ENCODE measurements around the gene PIGT. TPM values are rescaled to one million over a fixed set of nuclear protein-coding genes. Genes with fewer than 3 reads are reported as not detected.
A peak's percentile ranks its signal among the peaks of the same experiment; 100 is the strongest.

PIGT gene
- total and polyA plus RNA-seq, 2 of the 4 experiments (the other 2 are of a cell fraction): 31.2 to 145 TPM

- Histone ChIP-seq H3K56ac (ENCODE audit: extremely low read depth, insufficient read depth, low read length) (no peak overlapping the region), H4K20me1 (ENCODE audit: insufficient read depth, low read length) (no peaks in the 10 kb centered on the region), H4K5ac (ENCODE audit: low read depth, low read length) (no peak overlapping the region), H3K4me3 (ENCODE audit: insufficient read depth, low read depth, low read length) (no peak overlapping the region), H3K9ac (ENCODE audit: low read depth, low read length) (no peak overlapping the region), H2BK5ac (ENCODE audit: low read depth, low read length, poor library complexity, severe bottlenecking) (no peak overlapping the region), H3K27ac (ENCODE audit: insufficient read depth, low read length) (no peak overlapping the region), H3K9me3 (ENCODE audit: control insufficient read depth, insufficient read depth, low read length) (no peaks in the 10 kb centered on the region), H3K14ac (replicated peaks; ENCODE audit: low read depth, low read length) (no peak overlapping the region), H4K8ac (ENCODE audit: low read depth in 2 of 2, low read length in 2 of 2) (no peak overlapping the region), H2AK5ac (ENCODE audit: low read depth, low read length) (no peak overlapping the region), H2BK120ac (ENCODE audit: low read depth, low read length) (no peak overlapping the region), H3K4ac (ENCODE audit: low read depth, low read length) (no peak overlapping the region), H2BK20ac (ENCODE audit: low read depth, low read length) (no peak overlapping the region), H3K4me2 (ENCODE audit: low read depth, low read length) (no peak overlapping the region), H3K36me3 (ENCODE audit: control insufficient read depth, insufficient read depth, low read length) (no peaks in the 10 kb centered on the region), H3K79me1 (ENCODE audit: low read depth in 1 of 2, low read length in 2 of 2) (no peaks in the 10 kb centered on the region), H2AFZ (replicated peaks; ENCODE audit: low read length, poor library complexity) (peak overlapping the region; percentile 43), H3K27me3 (ENCODE audit: control insufficient read depth, insufficient read depth, low read length) (peaks cover 9% of the 10 kb centered on the region), H4K91ac (ENCODE audit: insufficient read depth, low read depth, low read length) (no peak overlapping the region), H3K4me1 (ENCODE audit: control insufficient read depth, insufficient read depth, low read length) (no peaks in the 10 kb centered on the region), H2BK15ac (ENCODE audit: low read depth, low read length) (no peak overlapping the region), H2AK9ac (replicated peaks; ENCODE audit: low read depth, low read length, poor library complexity) (no peak overlapping the region), H3K18ac (ENCODE audit: low read depth, low read length) (no peak overlapping the region), H3K23ac (ENCODE audit: low read depth, low read length) (no peak overlapping the region), H3K9me1 (ENCODE audit: insufficient read depth, low read length) (no peaks in the 10 kb centered on the region)
- POLR2A ChIA-PET (ENCODE audit: unreplicated experiment): no interaction called here
- dilution Hi-C loops (cut with HindIII; ENCODE audit: low sequenced_read_pairs, unreplicated experiment) (no loop called here), intact Hi-C loops (cut with micrococcal nuclease) (no loop called here), in situ Hi-C loops (cut with MboI; ENCODE audit: low sequenced_read_pairs) (no loop called here)
- no peak for ATAC-seq (ENCODE audit: low read depth)
- BruUV-seq (replicated peaks): no TSS peak
- WGBS, 2 experiments (ENCODE audit: extremely low coverage in 2 of 2, insufficient read length in 1 of 2): no CpG with 5 or more reads among the region's 4 CpGs
- CTCF ChIA-PET: interaction anchor here (1.4 kb wide), 1 partner anchor 318 kb away, joined by 8 read pairs; no protein-coding TSS in a partner anchor
- no peak for DNase-seq
- TF ChIP-seq RCOR1 (IDR thresholded peaks at IDR 0.05; ENCODE audit: insufficient replicate concordance, low read length) (no peak), POLR2A (IDR thresholded peaks at IDR 0.05; ENCODE audit: low read depth, low read length) (no peak), ELK1 (IDR thresholded peaks at IDR 0.05; ENCODE audit: borderline replicate concordance, low read depth, low read length) (no peak), CEBPB (IDR thresholded peaks at IDR 0.05; ENCODE audit: low read depth, low read length) (no peak), RFX5 (IDR thresholded peaks at IDR 0.05; ENCODE audit: low read depth, low read length) (no peak), USF2 (IDR thresholded peaks at IDR 0.05; ENCODE audit: low read depth, low read length) (no peak), CTCF (conservative IDR thresholded peaks at IDR 0.05; ENCODE audit: low read depth, low read length) (no peak), MAFK (IDR thresholded peaks at IDR 0.05; ENCODE audit: low read depth, low read length) (no peak), RAD21 (IDR thresholded peaks at IDR 0.05; ENCODE audit: low read length) (no peak), NFE2L2 (IDR thresholded peaks at IDR 0.05; ENCODE audit: low read depth, low read length) (no peak), FOS (IDR thresholded peaks at IDR 0.05; ENCODE audit: low read depth, low read length) (no peak), MAZ (IDR thresholded peaks at IDR 0.05; ENCODE audit: borderline replicate concordance, low read depth, low read length) (no peak), SMC3 (IDR thresholded peaks at IDR 0.05; ENCODE audit: low read depth, low read length) (no peak), CHD1 (IDR thresholded peaks at IDR 0.05; ENCODE audit: low read depth, low read length) (no peak), MXI1 (IDR thresholded peaks at IDR 0.05; ENCODE audit: borderline replicate concordance, low read depth, low read length) (no peak)
Observed at GRCh38 chr20:45452772-45453691, 37.1 kb downstream of the PIGT start.

All from IMR-90 (cell line).